HL-60 (cell line): ENCODE measurements around the gene BAIAP2.
A peak's percentile ranks its signal among the peaks of the same experiment; 100 is the strongest.

Experiments
- DNase-seq, 2 experiments: peaks; one replicate each; pipeline ENCODE4 v3.0.0-alpha.2; 2010 to 2020; ENCODE audit warnings: low read depth in 1 of 2, low spot score in 1 of 2
- H3K27ac ChIP-seq: fragments of 250-450 bp; sonication (Bioruptor Pico); replicated peaks from 2 replicates; pipeline ENCODE4 v1.5.1; 2020; ENCODE audit warnings: mild to moderate bottlenecking, moderate library complexity
- H3K27me3 ChIP-seq: fragments of 250-450 bp; sonication (Bioruptor Pico); 2 replicates; pipeline ENCODE4 v1.5.1; 2021; ENCODE audit warnings: mild to moderate bottlenecking, moderate library complexity; ENCODE audit not compliant: insufficient read depth, poor library complexity, severe bottlenecking
- H3K4me3 ChIP-seq: replicated peaks from 2 replicates; pipeline ENCODE4 v1.5.1; 2011; ENCODE audit warnings: mild to moderate bottlenecking, control low read depth, low read length; ENCODE audit not compliant: insufficient read depth
- CTCF ChIP-seq: IDR thresholded peaks from one replicate; pipeline ENCODE4 v1.5.1; 2011; ENCODE audit warnings: low read length, control low read depth, inconsistent platforms; ENCODE audit not compliant: insufficient read depth
- GABPA ChIP-seq: IDR thresholded peaks from 2 replicates; pipeline ENCODE4 v1.6.1; 2012; ENCODE audit warnings: low read depth
- POLR2AphosphoS5 ChIP-seq: IDR thresholded peaks from 2 replicates; pipeline ENCODE4 v1.6.1; 2012; ENCODE audit warnings: low read depth
- REST ChIP-seq: IDR thresholded peaks from 2 replicates; pipeline ENCODE4 v1.6.1; 2012; ENCODE audit warnings: low read depth; ENCODE audit not compliant: insufficient replicate concordance
- SPI1 ChIP-seq: IDR thresholded peaks from 2 replicates; pipeline ENCODE4 v1.6.1; 2012; ENCODE audit warnings: low read depth, mild to moderate bottlenecking, borderline replicate concordance

Gene BAIAP2

GRCh38 chr17:81009136-81009535, 25.8 kb upstream of the BAIAP2 start:
- TF ChIP-seq SPI1 (peak; percentile 75), POLR2AphosphoS5 (no peak)
- peak in 1 of 2 experiments; percentile 93 for DNase-seq
- Histone ChIP-seq H3K4me3 (no peak overlapping the region), H3K27ac (peak overlapping the region; percentile 95), H3K27me3 (peaks cover 6% of the 10 kb centered on the region)

GRCh38 chr17:81010935-81011334, 24.0 kb upstream of the BAIAP2 start:
- TF ChIP-seq SPI1 = 0 out of 2 replicates have a peak, but pooled peaks have one; percentile 20
- TF ChIP-seq REST = no peak
- no peak for TF ChIP-seq POLR2AphosphoS5
- TF ChIP-seq GABPA = no peak
- no peak for TF ChIP-seq CTCF
- Histone ChIP-seq H3K27ac (peak overlapping the region; percentile 3; the same call in 1 of the 2 replicates), H3K27me3 (no peaks in the 10 kb centered on the region), H3K4me3 (no peak overlapping the region)
- no peak for DNase-seq

- Histone ChIP-seq H3K4me3 (no peak overlapping the region), H3K27me3 (no peaks in the 10 kb centered on the region), H3K27ac (no peak overlapping the region)
- no peak for DNase-seq
- TF ChIP-seq POLR2AphosphoS5 (no peak), SPI1 (no peak), GABPA (no peak), CTCF (no peak), REST (no peak)
These were observed 23.0 kb upstream of the BAIAP2 start for GRCh38 chr17:81011951-81012350.

GRCh38 chr17:81012574-81013447, 22.1 kb upstream of the BAIAP2 start:
- Histone ChIP-seq H3K27ac (no peak overlapping the region), H3K4me3 (no peak overlapping the region), H3K27me3 (no peaks in the 10 kb centered on the region)
- DNase-seq = no peak
- TF ChIP-seq GABPA (no peak), POLR2AphosphoS5 (no peak), REST (no peak), SPI1 (no peak), CTCF (no peak)
